ENCODE measurements around the gene PCDH9.
"Not testable (repeated sequence)": the region's sequence is repeated elsewhere in the genome, so short reads cannot be mapped to it uniquely, and the experiment has no call there.

PCDH9 gene

GRCh38 chr13:66778461-66778860 lies 451.7 kb downstream of the PCDH9 start:
- TF ChIP-seq POLR2AphosphoS5 (IDR thresholded peaks at IDR 0.05; ENCODE audit: low read depth) (no peak), CTCF (IDR thresholded peaks at IDR 0.05; ENCODE audit: insufficient read depth, low read length) (no peak), GABPA (IDR thresholded peaks at IDR 0.05; ENCODE audit: low read depth) (no peak)
- H3K4me3 ChIP-seq (replicated peaks; ENCODE audit: insufficient read depth, low read length) = no peak overlapping the region
- no peak for DNase-seq (ENCODE audit: low read depth in 1 of 2, low spot score in 1 of 2)
- H3K27ac ChIP-seq (replicated peaks) = no peak overlapping the region
- H3K27me3 ChIP-seq (ENCODE audit: insufficient read depth, poor library complexity, severe bottlenecking) = no peaks in the 10 kb centered on the region

GRCh38 chr13:66775196-66775595 lies 454.9 kb downstream of the PCDH9 start:
- no peak for TF ChIP-seq REST (IDR thresholded peaks at IDR 0.05; ENCODE audit: insufficient replicate concordance, low read depth)
- TF ChIP-seq GABPA (IDR thresholded peaks at IDR 0.05; ENCODE audit: low read depth) = no peak
- no peak for TF ChIP-seq SPI1 (IDR thresholded peaks at IDR 0.05; ENCODE audit: borderline replicate concordance, low read depth)
- no peak for TF ChIP-seq POLR2AphosphoS5 (IDR thresholded peaks at IDR 0.05; ENCODE audit: low read depth)
- TF ChIP-seq CTCF (IDR thresholded peaks at IDR 0.05; ENCODE audit: insufficient read depth, low read length) = no peak

GRCh38 chr13:66774046-66774445 lies 456.1 kb downstream of the PCDH9 start:
- TF ChIP-seq SPI1 (IDR thresholded peaks at IDR 0.05; ENCODE audit: borderline replicate concordance, low read depth) = no peak
- TF ChIP-seq CTCF (IDR thresholded peaks at IDR 0.05; ENCODE audit: insufficient read depth, low read length) = no peak
- TF ChIP-seq GABPA (IDR thresholded peaks at IDR 0.05; ENCODE audit: low read depth) = no peak
- no peak for TF ChIP-seq REST (IDR thresholded peaks at IDR 0.05; ENCODE audit: insufficient replicate concordance, low read depth)
- no peak for TF ChIP-seq POLR2AphosphoS5 (IDR thresholded peaks at IDR 0.05; ENCODE audit: low read depth)
- no peaks in the 10 kb centered on the region for H3K27me3 ChIP-seq (ENCODE audit: insufficient read depth, poor library complexity, severe bottlenecking)
- H3K27ac ChIP-seq (replicated peaks) = no peak overlapping the region
- no peak overlapping the region for H3K4me3 ChIP-seq (replicated peaks; ENCODE audit: insufficient read depth, low read length)
- no peak for DNase-seq (ENCODE audit: low read depth in 1 of 2, low spot score in 1 of 2)

More at GRCh38 chr13:66775196-66775595, 454.9 kb downstream of the PCDH9 start:
- Histone ChIP-seq H3K4me3 (replicated peaks; ENCODE audit: insufficient read depth, low read length) (no peak overlapping the region), H3K27ac (replicated peaks) (no peak overlapping the region), H3K27me3 (ENCODE audit: insufficient read depth, poor library complexity, severe bottlenecking) (no peaks in the 10 kb centered on the region)
- no peak for DNase-seq (ENCODE audit: low read depth in 1 of 2, low spot score in 1 of 2)

- TF ChIP-seq CTCF (IDR thresholded peaks at IDR 0.05; ENCODE audit: insufficient read depth, low read length) = no peak
- TF ChIP-seq REST (IDR thresholded peaks at IDR 0.05; ENCODE audit: insufficient replicate concordance, low read depth) = no peak
- TF ChIP-seq SPI1 (IDR thresholded peaks at IDR 0.05; ENCODE audit: borderline replicate concordance, low read depth) = no peak
- TF ChIP-seq POLR2AphosphoS5 (IDR thresholded peaks at IDR 0.05; ENCODE audit: low read depth) = no peak
- no peak for TF ChIP-seq GABPA (IDR thresholded peaks at IDR 0.05; ENCODE audit: low read depth)
- Histone ChIP-seq H3K27ac (replicated peaks) (no peak overlapping the region), H3K4me3 (replicated peaks; ENCODE audit: insufficient read depth, low read length) (no peak overlapping the region), H3K27me3 (ENCODE audit: insufficient read depth, poor library complexity, severe bottlenecking) (no peaks in the 10 kb centered on the region)
- DNase-seq (ENCODE audit: low read depth in 1 of 2, low spot score in 1 of 2) = no peak
Observed at GRCh38 chr13:66765559-66765958, 464.6 kb downstream of the PCDH9 start.

- H3K4me3 ChIP-seq (replicated peaks; ENCODE audit: insufficient read depth, low read length); DNase-seq (ENCODE audit: low read depth in 1 of 2, low spot score in 1 of 2); H3K27me3 ChIP-seq (ENCODE audit: insufficient read depth, poor library complexity, severe bottlenecking); H3K27ac ChIP-seq (replicated peaks): not testable (repeated sequence)
Observed at GRCh38 chr13:66760678-66761077, 469.5 kb downstream of the PCDH9 start.
